ENCODE measurements around the gene DDTL.
"Not testable (repeated sequence)": the region's sequence is repeated elsewhere in the genome, so short reads cannot be mapped to it uniquely, and the experiment has no call there.

- not testable (repeated sequence) for TF ChIP-seq CTCF, POLR2A (IDR thresholded peaks at IDR 0.05)
Measured at GRCh38 chr22:23986089-23986488, 19.4 kb downstream of the DDTL start.
